ENCODE measurements around the gene NDFIP2.
"Not testable (repeated sequence)": the region's sequence is repeated elsewhere in the genome, so short reads cannot be mapped to it uniquely, and the experiment has no call there.

Gene NDFIP2

GRCh38 chr13:79593121-79593520 lies 112.2 kb downstream of the NDFIP2 start:
- no peak for DNase-seq (ENCODE audit: low spot score)
- TF ChIP-seq CTCF (IDR thresholded peaks at IDR 0.05; ENCODE audit: extremely low read depth, missing control alignments): no peak

- no peak for DNase-seq (ENCODE audit: low spot score)
- no peak for TF ChIP-seq CTCF (IDR thresholded peaks at IDR 0.05; ENCODE audit: extremely low read depth, missing control alignments)
These were observed 112.8 kb downstream of the NDFIP2 start for GRCh38 chr13:79593641-79594275.

GRCh38 chr13:79600146-79600545 lies 119.2 kb downstream of the NDFIP2 start:
- DNase-seq (ENCODE audit: low spot score): not testable (repeated sequence)

- no peak for DNase-seq (ENCODE audit: low spot score)
- TF ChIP-seq CTCF (IDR thresholded peaks at IDR 0.05; ENCODE audit: extremely low read depth, missing control alignments): no peak
These were observed 122.0 kb downstream of the NDFIP2 start for GRCh38 chr13:79602936-79603335.

- no peak for TF ChIP-seq CTCF (IDR thresholded peaks at IDR 0.05; ENCODE audit: extremely low read depth, missing control alignments)
- no peak for DNase-seq (ENCODE audit: low spot score)
These were observed 123.8 kb downstream of the NDFIP2 start for GRCh38 chr13:79604752-79605151.

All from GM20000 (cell line).